GM19193 (cell line): ENCODE data around the gene VEZF1.
A peak's percentile ranks its signal among the peaks of the same experiment; 100 is the strongest.

Experiments used
- POLR2A ChIP-seq: IDR thresholded peaks from 4 replicates; pipeline ENCODE4 v1.6.1; 2011; ENCODE audit not compliant: insufficient read depth, insufficient read length; ENCODE audit errors: extremely low read depth

Gene VEZF1

GRCh38 chr17:57988301-57989250, 522 bp upstream of the VEZF1 start:
- TF ChIP-seq POLR2A: peak; percentile 87

DNA sequence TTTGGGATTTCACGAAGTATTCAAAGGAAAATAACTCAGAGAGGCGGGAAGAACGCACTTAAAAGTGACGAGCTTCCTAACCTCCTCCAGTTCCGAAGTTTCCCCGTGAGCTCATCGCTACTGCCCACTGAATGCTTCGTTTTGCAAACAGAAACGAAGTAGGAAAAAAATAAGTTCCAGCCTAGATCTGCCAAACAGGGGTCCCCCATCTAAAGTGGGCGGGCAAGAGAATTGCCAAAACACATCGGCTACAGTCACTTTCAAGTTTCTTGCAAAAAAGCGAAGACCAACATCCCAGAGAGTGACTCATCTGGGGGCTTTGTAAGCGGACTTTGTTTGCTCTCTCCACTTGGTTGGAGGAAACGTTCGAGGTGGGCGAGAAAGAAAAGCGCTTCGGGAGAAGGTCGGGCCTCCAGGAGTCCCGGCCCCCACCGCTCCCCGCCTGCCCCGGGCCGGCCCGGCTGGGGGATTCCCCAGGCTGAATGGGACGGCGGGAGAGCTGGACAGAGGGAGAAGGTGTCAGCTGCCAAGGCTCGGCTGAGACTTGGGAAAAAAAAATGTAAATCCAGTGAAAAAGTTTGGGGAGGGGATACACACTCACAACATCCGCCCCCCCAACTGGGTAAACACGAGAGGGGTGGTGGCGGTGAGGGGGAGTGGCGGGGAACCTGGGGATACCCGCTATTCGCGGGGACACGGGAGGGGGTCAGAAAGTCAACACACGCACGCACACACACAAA, 1.0 kb downstream of the VEZF1 start:
- no peak for TF ChIP-seq POLR2A

DNA sequence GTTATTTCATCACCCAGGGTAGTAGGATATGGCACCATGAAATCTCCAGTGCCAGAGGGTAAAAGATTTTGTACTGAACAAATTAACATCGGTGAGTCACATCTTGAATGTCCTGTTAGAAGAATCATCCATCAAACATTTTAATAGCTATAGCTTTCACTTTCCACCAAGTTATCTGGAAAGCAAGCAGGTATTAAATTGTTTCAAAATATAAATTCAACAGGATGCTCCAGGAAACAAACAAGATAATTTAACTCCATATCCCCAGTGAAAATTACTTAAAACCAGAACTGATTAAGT, 2.4 kb downstream of the VEZF1 start:
- TF ChIP-seq POLR2A: no peak

DNA sequence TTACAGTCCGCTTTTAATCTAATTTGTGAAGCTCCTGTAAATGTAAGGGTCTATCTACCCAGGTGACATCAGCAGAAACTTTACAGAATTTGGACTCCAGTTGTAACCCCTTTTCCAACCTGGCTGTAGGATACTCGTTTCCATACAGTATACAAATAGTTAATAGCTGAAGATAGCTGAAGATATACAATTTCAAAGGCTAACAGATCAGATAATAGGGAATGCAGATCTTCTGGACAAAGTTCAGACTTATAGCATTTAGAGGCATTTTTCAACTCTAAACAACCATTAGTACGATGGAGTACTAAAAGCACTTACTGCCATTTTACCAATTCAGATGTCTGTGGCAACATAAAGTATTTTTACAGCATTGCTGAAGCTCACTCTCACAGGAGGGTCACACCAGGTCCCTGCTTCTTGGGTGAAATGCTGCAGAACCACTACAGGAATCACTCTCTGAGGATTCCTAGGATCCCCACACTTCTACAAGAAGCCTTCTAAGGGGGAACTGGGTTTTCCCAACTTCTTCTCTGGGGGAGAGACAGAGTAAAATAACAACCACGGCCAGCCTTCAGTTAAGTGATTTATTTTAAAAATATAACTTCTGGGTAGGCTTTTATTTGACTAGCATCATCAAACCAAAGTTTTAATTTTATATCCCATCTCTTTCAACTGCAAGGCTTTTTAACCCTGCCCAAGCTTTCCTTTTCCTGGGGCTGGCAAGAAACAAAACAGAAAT, 2.9 kb downstream of the VEZF1 start:
- no peak for TF ChIP-seq POLR2A

DNA sequence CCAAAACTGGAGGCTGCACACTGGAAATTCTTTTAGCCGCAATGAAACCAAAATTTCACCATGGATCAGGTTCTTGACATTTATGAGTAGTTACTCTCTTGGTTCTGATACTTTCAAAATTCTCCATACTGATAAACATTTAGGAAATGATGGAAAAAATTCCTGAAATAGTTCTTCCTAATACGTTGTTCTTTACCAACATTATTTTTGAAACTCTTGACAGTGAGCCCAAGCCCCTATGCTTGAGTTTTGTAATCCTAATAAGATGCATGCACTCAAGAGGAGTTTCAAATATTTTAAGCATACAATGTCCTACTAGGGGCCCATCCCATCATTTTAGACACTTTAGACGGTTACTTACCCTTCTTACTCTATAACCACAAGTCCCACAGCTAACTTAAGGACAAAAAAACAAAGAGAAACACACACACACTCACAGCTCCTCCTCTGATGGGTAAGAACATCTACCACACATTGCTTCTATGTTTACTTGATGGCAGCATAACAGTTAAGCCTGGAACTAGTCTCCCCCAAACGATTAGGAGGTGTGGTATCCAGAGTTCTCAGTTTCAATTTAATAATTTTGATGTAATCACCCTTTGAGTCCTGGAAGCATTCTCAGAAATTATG, 3.7 kb downstream of the VEZF1 start:
- TF ChIP-seq POLR2A: no peak

DNA sequence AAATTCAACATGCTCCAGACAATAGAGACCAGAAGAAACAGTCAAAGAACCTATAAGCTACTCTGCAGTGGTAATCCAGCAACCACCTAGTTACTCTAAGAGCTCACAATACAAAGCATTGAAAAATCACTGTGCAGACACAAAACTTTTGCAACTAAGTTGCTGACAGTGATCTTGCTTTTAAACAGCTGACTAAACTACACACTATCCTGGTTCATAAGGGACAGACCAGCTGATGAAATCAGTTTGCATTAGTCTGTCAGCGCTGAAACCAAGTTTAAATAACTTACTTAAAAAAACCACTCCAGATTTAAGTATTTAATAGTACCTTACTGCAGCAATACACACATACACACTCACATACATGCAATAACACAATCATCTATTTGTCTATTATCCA, 4.6 kb downstream of the VEZF1 start:
- TF ChIP-seq POLR2A: no peak

- TF ChIP-seq POLR2A: no peak
Measured at GRCh38 chr17:57982452-57983170, 5.4 kb downstream of the VEZF1 start.

DNA sequence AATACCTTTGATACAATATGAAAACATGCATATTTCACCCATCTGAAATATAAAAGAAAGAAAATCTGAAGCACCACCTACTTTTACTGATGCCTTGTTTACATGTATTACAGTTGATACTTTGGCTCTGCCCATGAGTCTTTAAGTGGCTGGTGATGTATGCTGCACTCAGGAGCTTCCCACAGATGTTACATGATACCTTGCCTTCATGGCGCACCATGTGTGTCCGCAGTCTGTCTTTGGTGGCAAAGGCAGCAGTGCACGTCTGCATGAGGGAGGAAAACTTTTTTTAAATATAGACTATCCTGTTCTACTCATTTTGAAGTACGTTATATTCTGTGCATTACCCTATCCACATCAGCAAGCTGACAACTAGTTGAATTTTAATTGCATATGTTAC, 7.5 kb downstream of the VEZF1 start:
- no peak for TF ChIP-seq POLR2A

GRCh38 chr17:57979076-57979475, 9.0 kb downstream of the VEZF1 start:
- TF ChIP-seq POLR2A: no peak

- no peak for TF ChIP-seq POLR2A
Measured at GRCh38 chr17:57976594-57976993, 11.5 kb downstream of the VEZF1 start.

DNA sequence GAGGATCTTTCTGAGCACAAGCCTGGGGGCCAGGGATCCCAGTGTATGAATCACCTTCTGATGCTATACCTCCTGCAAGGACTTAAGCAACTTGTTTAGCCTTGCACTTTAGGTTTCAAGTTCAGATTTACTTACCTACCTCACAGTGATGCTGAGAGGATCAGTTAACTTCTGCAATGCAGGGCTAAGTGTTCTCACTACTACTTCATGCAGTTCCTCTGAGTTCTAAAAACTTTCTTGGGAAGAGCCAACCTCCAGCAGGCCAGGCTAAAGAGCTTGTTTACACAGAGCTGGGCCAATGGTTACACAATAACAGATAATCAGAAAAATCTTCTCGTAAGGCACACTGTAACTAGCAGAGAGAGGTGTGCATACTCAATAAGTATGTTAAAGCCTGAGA, 13.0 kb downstream of the VEZF1 start:
- TF ChIP-seq POLR2A: no peak

GRCh38 chr17:57972151-57972550, 15.9 kb downstream of the VEZF1 start:
- no peak for TF ChIP-seq POLR2A

DNA sequence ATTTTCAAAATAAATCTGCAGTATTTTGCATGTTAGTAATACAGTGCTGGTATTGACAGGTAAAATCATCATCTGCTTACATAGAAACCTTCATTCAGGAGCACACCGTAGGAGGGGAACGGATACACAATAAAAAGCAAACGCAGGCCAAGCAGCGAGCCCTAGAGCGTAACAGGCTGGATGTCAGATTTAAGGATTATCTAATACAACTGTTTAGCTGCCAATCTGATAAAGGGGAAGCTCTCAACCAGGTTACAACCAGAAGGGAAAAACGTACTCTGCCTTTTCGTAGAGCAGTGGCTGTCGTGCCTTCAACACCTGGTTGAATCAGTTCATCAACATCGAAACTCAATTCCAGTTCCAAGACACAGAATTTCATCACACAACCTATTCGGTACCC, 16.5 kb downstream of the VEZF1 start:
- TF ChIP-seq POLR2A: no peak

DNA sequence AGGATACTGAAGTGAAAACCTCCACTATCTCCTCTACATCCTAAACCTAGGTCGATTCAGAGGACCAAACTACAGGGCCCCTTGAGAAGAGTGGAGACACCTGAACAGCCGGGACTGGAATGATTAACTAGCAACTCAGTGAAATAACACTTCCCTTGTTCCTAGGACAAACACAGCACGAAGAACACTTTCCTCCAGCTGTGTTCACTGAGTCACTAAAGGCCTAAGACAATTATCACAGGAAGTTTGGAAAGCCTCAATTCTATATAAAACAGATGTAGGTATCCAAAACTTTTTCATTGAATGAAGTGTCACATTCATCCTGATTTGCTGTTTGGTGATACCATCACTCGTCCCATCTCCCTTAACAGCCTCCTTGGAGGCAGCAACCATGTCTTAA, 17.3 kb downstream of the VEZF1 start:
- no peak for TF ChIP-seq POLR2A
